K562 (cell line): ENCODE measurements around the gene RASGEF1C. TPM values are rescaled to one million over a fixed set of nuclear protein-coding genes. Genes with fewer than 3 reads are reported as not detected.

Experiments
- CBFA2T2 ChIP-seq: fragments of 450-650 bp; conservative IDR thresholded peaks from 2 replicates; pipeline ENCODE4 v1.6.1; 2017; ENCODE audit warnings: mild to moderate bottlenecking
- MTA3 ChIP-seq: fragments of 450-650 bp; formaldehyde crosslinking; IDR thresholded peaks from 2 replicates; pipeline ENCODE4 v1.6.1; 2017; ENCODE audit warnings: mild to moderate bottlenecking, borderline replicate concordance
- SMARCE1 ChIP-seq: fragments of 450-650 bp; IDR thresholded peaks from 2 replicates; pipeline ENCODE4 v1.7.1; 2016; ENCODE audit warnings: mild to moderate bottlenecking
- TCFL5 ChIP-seq: fragments of 250-450 bp; sonication (Bioruptor Pico); conservative IDR thresholded peaks from 2 replicates; pipeline ENCODE4 v1.6.1; 2021; ENCODE audit warnings: mild to moderate bottlenecking, moderate library complexity, matching md5 sums
- polyA plus RNA-seq, 8 experiments: library from polyadenylated mRNA; depleted of rRNA in 4 of 8; stranded (reverse) in 5 of 8; unstranded in 3 of 8; fragments of >200 nt; fragmentation: Nextera tagmentation in 2 of 8; fragmentation: Illumina TruSeq in 1 of 8; extraction: Ambion mirVana in 2 of 8; extraction: Trizol in 1 of 8; gene quantifications; 2 replicates each; pipeline versions ENCODE4 v1.2.1 to v1.2.3, GENCODE V29; 2011 to 2014; ENCODE audit warnings: inconsistent platforms in 1 of 8, missing spikeins in 1 of 8
- total RNA-seq, 7 experiments: library from RNA; depleted of rRNA in 6 of 7; stranded (reverse); fragments of >200 nt in 6 of 7; fragmentation: Illumina TruSeq in 2 of 7; extraction: Trizol in 2 of 7; gene quantifications; 2 replicates each; pipeline versions ENCODE4 v1.2.1 to v1.2.3, GENCODE V29; 2011 to 2021; ENCODE audit warnings: low replicate concordance in 1 of 7
- TF ChIP-seq, protein P1 (sequence below), 2 experiments: fragments of 450-650 bp; IDR thresholded peaks; 2 replicates each; pipeline ENCODE4 v1.6.1; 2018; ENCODE audit warnings: mild to moderate bottlenecking in 2 of 2, low read depth in 1 of 2; ENCODE audit not compliant: partially characterized antibody in 2 of 2
- TF ChIP-seq, protein P2 (sequence below): fragments of 250-450 bp; sonication (Bioruptor Pico); IDR thresholded peaks from 2 replicates; pipeline ENCODE4 v1.4.0; 2020; ENCODE audit warnings: mild to moderate bottlenecking, moderate library complexity
- TF ChIP-seq, protein P3 (sequence below): fragments of 450-650 bp; IDR thresholded peaks from 2 replicates; pipeline ENCODE4 v1.6.1; 2017; ENCODE audit warnings: antibody characterized with exemption, mild to moderate bottlenecking
- TF ChIP-seq, protein P4 (sequence below): fragments of 450-650 bp; formaldehyde crosslinking; IDR thresholded peaks from 2 replicates; pipeline ENCODE4 v1.4.0; 2020; ENCODE audit warnings: mild to moderate bottlenecking

Gene RASGEF1C
- total and polyA plus RNA-seq, 9 of the 15 experiments (the other 6 are each of a cell fraction or from before 2014, with no cell fraction given), result 0.04 to 1.1 (median 0.21) TPM; not detected in 4

DNA sequence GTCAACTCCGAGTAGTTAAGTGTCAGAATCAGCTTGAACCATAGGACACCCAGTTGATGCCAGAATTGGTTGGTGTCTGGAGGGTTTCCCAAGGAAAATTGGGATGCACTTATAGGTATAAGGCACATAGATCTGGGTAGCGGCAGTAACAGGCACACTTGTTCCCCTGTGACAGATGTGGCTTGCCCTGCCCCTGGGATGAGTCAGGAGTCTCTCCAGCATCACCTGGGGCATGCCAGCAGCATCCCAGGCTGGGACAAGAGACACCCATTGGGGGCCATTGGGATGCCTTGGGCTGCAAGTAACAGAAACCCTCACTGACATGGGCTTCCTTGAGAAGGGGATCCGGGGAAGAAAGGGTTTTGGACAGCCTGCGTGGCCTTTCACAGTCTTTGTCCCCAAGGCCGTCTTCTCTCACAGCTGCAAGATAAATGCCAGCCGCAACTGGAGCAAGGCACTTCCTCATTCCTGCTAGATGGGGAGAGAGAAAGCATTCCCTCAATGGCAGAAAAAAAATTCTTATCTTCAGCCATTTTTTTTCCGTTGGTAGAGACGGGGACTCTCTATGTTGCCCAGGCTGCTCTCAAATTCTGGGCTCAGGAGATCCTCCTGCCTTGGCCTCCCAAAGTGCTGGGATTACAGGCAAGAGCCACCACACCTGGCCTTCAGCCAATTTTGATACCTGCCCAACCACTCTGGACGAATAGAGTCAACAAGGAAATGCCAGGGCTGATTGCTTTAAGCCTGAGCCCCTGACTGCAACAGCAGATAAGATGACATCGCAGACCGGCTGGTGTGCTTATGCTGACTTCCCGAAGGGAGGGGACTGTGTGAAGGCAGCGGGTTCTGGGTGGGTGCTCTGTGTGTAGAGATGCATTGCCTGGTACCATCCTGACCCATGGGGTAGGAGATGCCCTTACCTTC lies 124.1 kb downstream of the RASGEF1C start (continued):
- TF ChIP-seq, protein P1, sequence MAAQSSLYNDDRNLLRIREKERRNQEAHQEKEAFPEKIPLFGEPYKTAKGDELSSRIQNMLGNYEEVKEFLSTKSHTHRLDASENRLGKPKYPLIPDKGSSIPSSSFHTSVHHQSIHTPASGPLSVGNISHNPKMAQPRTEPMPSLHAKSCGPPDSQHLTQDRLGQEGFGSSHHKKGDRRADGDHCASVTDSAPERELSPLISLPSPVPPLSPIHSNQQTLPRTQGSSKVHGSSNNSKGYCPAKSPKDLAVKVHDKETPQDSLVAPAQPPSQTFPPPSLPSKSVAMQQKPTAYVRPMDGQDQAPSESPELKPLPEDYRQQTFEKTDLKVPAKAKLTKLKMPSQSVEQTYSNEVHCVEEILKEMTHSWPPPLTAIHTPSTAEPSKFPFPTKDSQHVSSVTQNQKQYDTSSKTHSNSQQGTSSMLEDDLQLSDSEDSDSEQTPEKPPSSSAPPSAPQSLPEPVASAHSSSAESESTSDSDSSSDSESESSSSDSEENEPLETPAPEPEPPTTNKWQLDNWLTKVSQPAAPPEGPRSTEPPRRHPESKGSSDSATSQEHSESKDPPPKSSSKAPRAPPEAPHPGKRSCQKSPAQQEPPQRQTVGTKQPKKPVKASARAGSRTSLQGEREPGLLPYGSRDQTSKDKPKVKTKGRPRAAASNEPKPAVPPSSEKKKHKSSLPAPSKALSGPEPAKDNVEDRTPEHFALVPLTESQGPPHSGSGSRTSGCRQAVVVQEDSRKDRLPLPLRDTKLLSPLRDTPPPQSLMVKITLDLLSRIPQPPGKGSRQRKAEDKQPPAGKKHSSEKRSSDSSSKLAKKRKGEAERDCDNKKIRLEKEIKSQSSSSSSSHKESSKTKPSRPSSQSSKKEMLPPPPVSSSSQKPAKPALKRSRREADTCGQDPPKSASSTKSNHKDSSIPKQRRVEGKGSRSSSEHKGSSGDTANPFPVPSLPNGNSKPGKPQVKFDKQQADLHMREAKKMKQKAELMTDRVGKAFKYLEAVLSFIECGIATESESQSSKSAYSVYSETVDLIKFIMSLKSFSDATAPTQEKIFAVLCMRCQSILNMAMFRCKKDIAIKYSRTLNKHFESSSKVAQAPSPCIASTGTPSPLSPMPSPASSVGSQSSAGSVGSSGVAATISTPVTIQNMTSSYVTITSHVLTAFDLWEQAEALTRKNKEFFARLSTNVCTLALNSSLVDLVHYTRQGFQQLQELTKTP (IDR thresholded peaks at IDR 0.05; ENCODE audit: low read depth in 1 of 2, partially characterized antibody in 2 of 2), result peak in 1 of 2 experiments; percentile 65
- TF ChIP-seq, protein P2, sequence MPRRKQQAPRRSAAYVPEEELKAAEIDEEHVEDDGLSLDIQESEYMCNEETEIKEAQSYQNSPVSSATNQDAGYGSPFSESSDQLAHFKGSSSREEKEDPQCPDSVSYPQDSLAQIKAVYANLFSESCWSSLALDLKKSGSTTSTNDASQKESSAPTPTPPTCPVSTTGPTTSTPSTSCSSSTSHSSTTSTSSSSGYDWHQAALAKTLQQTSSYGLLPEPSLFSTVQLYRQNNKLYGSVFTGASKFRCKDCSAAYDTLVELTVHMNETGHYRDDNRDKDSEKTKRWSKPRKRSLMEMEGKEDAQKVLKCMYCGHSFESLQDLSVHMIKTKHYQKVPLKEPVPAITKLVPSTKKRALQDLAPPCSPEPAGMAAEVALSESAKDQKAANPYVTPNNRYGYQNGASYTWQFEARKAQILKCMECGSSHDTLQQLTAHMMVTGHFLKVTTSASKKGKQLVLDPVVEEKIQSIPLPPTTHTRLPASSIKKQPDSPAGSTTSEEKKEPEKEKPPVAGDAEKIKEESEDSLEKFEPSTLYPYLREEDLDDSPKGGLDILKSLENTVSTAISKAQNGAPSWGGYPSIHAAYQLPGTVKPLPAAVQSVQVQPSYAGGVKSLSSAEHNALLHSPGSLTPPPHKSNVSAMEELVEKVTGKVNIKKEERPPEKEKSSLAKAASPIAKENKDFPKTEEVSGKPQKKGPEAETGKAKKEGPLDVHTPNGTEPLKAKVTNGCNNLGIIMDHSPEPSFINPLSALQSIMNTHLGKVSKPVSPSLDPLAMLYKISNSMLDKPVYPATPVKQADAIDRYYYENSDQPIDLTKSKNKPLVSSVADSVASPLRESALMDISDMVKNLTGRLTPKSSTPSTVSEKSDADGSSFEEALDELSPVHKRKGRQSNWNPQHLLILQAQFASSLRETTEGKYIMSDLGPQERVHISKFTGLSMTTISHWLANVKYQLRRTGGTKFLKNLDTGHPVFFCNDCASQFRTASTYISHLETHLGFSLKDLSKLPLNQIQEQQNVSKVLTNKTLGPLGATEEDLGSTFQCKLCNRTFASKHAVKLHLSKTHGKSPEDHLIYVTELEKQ (CRISPR knock-in tag), result no peak
- TF ChIP-seq TCFL5 (CRISPR knock-in tag), result no peak
- TF ChIP-seq, protein P3, sequence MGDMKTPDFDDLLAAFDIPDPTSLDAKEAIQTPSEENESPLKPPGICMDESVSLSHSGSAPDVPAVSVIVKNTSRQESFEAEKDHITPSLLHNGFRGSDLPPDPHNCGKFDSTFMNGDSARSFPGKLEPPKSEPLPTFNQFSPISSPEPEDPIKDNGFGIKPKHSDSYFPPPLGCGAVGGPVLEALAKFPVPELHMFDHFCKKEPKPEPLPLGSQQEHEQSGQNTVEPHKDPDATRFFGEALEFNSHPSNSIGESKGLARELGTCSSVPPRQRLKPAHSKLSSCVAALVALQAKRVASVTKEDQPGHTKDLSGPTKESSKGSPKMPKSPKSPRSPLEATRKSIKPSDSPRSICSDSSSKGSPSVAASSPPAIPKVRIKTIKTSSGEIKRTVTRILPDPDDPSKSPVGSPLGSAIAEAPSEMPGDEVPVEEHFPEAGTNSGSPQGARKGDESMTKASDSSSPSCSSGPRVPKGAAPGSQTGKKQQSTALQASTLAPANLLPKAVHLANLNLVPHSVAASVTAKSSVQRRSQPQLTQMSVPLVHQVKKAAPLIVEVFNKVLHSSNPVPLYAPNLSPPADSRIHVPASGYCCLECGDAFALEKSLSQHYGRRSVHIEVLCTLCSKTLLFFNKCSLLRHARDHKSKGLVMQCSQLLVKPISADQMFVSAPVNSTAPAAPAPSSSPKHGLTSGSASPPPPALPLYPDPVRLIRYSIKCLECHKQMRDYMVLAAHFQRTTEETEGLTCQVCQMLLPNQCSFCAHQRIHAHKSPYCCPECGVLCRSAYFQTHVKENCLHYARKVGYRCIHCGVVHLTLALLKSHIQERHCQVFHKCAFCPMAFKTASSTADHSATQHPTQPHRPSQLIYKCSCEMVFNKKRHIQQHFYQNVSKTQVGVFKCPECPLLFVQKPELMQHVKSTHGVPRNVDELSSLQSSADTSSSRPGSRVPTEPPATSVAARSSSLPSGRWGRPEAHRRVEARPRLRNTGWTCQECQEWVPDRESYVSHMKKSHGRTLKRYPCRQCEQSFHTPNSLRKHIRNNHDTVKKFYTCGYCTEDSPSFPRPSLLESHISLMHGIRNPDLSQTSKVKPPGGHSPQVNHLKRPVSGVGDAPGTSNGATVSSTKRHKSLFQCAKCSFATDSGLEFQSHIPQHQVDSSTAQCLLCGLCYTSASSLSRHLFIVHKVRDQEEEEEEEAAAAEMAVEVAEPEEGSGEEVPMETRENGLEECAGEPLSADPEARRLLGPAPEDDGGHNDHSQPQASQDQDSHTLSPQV, result no peak
- TF ChIP-seq, protein P4, sequence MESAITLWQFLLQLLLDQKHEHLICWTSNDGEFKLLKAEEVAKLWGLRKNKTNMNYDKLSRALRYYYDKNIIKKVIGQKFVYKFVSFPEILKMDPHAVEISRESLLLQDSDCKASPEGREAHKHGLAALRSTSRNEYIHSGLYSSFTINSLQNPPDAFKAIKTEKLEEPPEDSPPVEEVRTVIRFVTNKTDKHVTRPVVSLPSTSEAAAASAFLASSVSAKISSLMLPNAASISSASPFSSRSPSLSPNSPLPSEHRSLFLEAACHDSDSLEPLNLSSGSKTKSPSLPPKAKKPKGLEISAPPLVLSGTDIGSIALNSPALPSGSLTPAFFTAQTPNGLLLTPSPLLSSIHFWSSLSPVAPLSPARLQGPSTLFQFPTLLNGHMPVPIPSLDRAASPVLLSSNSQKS (CRISPR knock-in tag), result no peak
- peak; percentile 73; the same call in 1 of the 2 replicates for TF ChIP-seq SMARCE1
- peak; percentile 52 for TF ChIP-seq CBFA2T2
- TF ChIP-seq MTA3, result peak; percentile 76; the same call in 1 of the 2 replicates
